ENCODE data around the gene SRP14. TPM values are rescaled to one million over a fixed set of nuclear protein-coding genes. Genes with fewer than 3 reads are reported as not detected.

SRP14 gene
- total and polyA plus RNA-seq, 9 of the 15 experiments (the other 6 are each of a cell fraction or from before 2014, with no cell fraction given), result 161 to 1,097 (median 402) TPM

GRCh38 chr15:40053079-40053830 lies 14.3 kb upstream of the SRP14 start:
- WGBS (ENCODE audit: insufficient coverage, low coverage, missing lambda C conversion rate), result 35% methylated on average over 12 of the region's 12 CpGs
- Histone ChIP-seq H2AFZ (ENCODE audit: low read depth, low read length) (no peak overlapping the region), H3K36me3 (ENCODE audit: control insufficient read depth, insufficient read depth, low read length) (no peaks in the 10 kb centered on the region), H3K4me2 (ENCODE audit: insufficient read depth, low read length) (no peak overlapping the region), H4K20me1 (replicated peaks; ENCODE audit: control insufficient read depth, insufficient read depth, low read length) (no peaks in the 10 kb centered on the region; the same call in 1 of the 2 replicates), H3K9me3 (replicated peaks; ENCODE audit: control insufficient read depth, insufficient read depth, low read depth, low read length) (no peaks in the 10 kb centered on the region), H3K4me3 (no peak overlapping the region), H3K27ac (ENCODE audit: extremely low read depth, low read depth, low read length) (no peak overlapping the region), H3K9me1 (ENCODE audit: control insufficient read depth, insufficient read depth, low read length) (no peaks in the 10 kb centered on the region), H3K27me3 (ENCODE audit: control insufficient read depth in 2 of 2, insufficient read depth in 2 of 2, low read length in 2 of 2) (no peaks in the 10 kb centered on the region), H3K4me1 (replicated peaks in 1 of 2; ENCODE audit: control insufficient read depth in 2 of 2, insufficient read depth in 2 of 2, low read length in 2 of 2) (peaks cover 0 to 13% of the 10 kb centered on the region in 2 experiments; a peak in 3 of 5 replicates), H3K79me2 (ENCODE audit: control insufficient read depth, insufficient read depth, low read length) (no peaks in the 10 kb centered on the region), H3K9ac (ENCODE audit: insufficient read depth in 1 of 2, low read depth in 2 of 2, low read length in 2 of 2) (peak overlapping the region in 1 of 2 experiments; percentile 32; a peak in 1 of 4 replicates)
- BruUV-seq (replicated peaks), result no TSS peak
- CTCF ChIA-PET (ENCODE audit: low intra/inter-chr PET ratio), result no interaction called here
- in situ Hi-C loops (cut with MboI), result loop anchor here (5.0 to 10.0 kb wide), 2 partner anchors 99 to 372 kb away; no protein-coding TSS in a partner anchor
- POLR2A ChIA-PET, result interaction anchor here (0.7 to 1.9 kb wide), 2 partner anchors 10 to 28 kb away, joined by 4 read pairs; no protein-coding TSS in a partner anchor
- peak; percentile 21; the same call in 2 of the 3 replicates for ATAC-seq
- DNase-seq (ENCODE audit: extremely low read depth in 1 of 4, low spot score in 3 of 4), result no peak
- FAIRE-seq, result no peak
- intact Hi-C loops (cut with micrococcal nuclease), result loop anchor here (5.0 kb wide), 1 partner anchor 109 kb away; the partner anchor contains the start of gene BUB1B
- TF ChIP-seq ETV1 (tag; conservative IDR thresholded peaks at IDR 0.05; ENCODE audit: low read depth), result no peak
- TF ChIP-seq SMAD3 (CRISPR knock-in tag; conservative IDR thresholded peaks at IDR 0.05), result no peak
- TF ChIP-seq REST (IDR thresholded peaks at IDR 0.05; ENCODE audit: borderline replicate concordance), result peak; percentile 73; the same call in 1 of the 2 replicates
- no peak for TF ChIP-seq REST (CRISPR knock-in tag; IDR thresholded peaks at IDR 0.05; ENCODE audit: low read depth)
- TF ChIP-seq JUND (IDR thresholded peaks at IDR 0.05; ENCODE audit: borderline replicate concordance, low read depth, low read length), result 0 out of 2 replicates have a peak, but pooled peaks have one; percentile 11
- no peak for TF ChIP-seq JUND (tag; IDR thresholded peaks at IDR 0.05; ENCODE audit: borderline replicate concordance, low read depth, low read length)
- TF ChIP-seq L3MBTL2 (IDR thresholded peaks at IDR 0.05), result 0 out of 2 replicates have a peak, but pooled peaks have one; percentile 13
- TF ChIP-seq HDAC8 (tag; IDR thresholded peaks at IDR 0.05), result no peak
- peak; percentile 93 for TF ChIP-seq ZFP36 (IDR thresholded peaks at IDR 0.05; ENCODE audit: low read depth, low read length, partially characterized antibody)
- no peak for TF ChIP-seq PREB (CRISPR knock-in tag; IDR thresholded peaks at IDR 0.05)
- peak; percentile 45 to 61; a peak in 3 of 4 replicates for TF ChIP-seq RAD21 (CRISPR knock-in tag; conservative IDR thresholded peaks at IDR 0.05 in 1 of 2, IDR thresholded peaks at IDR 0.05 in 1 of 2)

All from K562 (cell line).